22Rv1 (cell line): ENCODE measurements around the gene PODNL1.

Source experiments
- H3K27ac ChIP-seq: fragments of 450-650 bp; 2 replicates; pipeline ENCODE4 v1.5.1; 2017
- ZFX ChIP-seq: fragments of 450-650 bp; IDR thresholded peaks from 2 replicates; pipeline ENCODE4 v1.6.1; 2017; ENCODE audit warnings: antibody characterized with exemption, borderline replicate concordance
- TF ChIP-seq, protein P1 (sequence below): fragments of 450-650 bp; IDR thresholded peaks from 2 replicates; pipeline ENCODE4 v1.5.1; 2017; ENCODE audit warnings: mild to moderate bottlenecking

Gene PODNL1

DNA sequence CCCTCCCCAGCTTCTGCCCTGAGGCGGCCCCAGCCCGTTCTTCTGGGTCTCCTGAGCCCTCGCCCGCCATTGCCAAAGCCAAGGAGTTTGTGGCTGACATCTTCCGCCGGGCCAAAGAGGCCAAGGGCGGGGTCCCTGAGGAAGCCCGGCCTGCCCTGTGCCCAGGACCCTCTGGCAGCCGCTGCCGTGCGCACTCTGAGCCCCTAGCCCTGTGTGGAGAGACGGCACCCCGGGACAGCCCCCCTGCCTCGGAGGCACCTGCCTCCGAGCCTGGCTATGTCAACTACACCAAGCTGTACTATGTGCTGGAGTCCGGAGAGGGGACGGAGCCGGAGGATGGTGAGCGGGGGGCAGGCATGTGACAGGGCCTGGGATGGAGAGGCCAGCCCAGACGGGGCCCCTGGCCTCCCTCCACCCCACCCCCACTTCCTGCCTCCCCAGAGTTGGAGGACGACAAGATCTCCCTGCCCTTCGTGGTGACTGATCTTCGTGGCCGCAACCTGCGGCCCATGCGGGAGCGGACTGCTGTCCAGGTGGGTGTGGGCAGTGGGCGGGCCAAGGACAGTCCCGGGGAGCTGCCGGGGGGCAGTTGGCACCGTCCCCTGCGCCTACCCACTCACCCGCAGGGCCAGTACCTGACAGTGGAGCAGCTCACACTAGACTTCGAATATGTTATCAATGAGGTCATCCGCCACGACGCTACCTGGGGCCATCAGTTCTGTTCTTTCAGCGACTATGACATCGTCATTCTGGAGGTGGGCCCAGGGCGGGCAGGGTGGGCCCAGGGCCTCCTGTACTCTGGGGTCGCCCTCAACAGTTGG, 21.1 kb upstream of the PODNL1 start:
- no peak overlapping the region for H3K27ac ChIP-seq

DNA sequence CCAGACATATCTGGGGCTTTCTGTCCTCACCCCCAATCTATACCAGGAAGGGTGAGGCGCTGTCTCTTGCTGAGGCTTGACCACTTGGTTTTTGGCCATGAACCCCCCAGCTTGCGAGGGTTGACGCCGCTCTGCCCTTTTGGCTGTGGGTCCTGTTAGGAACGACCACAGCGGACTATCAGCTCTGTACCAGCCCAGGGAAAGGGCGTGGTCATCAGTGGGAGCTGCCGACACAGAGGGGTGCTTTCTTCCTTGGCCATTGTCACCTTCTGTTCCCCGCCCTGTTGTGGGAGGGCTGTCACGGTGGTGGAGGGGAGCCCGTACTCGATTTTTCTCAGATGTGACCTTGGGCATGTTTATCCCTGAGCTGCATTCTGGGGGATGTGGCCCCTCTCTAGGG, 19.8 kb upstream of the PODNL1 start:
- H3K27ac ChIP-seq, result no peak overlapping the region
- no peak for TF ChIP-seq ZFX
- TF ChIP-seq, protein P1, sequence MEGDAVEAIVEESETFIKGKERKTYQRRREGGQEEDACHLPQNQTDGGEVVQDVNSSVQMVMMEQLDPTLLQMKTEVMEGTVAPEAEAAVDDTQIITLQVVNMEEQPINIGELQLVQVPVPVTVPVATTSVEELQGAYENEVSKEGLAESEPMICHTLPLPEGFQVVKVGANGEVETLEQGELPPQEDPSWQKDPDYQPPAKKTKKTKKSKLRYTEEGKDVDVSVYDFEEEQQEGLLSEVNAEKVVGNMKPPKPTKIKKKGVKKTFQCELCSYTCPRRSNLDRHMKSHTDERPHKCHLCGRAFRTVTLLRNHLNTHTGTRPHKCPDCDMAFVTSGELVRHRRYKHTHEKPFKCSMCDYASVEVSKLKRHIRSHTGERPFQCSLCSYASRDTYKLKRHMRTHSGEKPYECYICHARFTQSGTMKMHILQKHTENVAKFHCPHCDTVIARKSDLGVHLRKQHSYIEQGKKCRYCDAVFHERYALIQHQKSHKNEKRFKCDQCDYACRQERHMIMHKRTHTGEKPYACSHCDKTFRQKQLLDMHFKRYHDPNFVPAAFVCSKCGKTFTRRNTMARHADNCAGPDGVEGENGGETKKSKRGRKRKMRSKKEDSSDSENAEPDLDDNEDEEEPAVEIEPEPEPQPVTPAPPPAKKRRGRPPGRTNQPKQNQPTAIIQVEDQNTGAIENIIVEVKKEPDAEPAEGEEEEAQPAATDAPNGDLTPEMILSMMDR, result no peak

More for the DNA sequence above, 21.1 kb upstream of the PODNL1 start:
- no peak for TF ChIP-seq ZFX
- TF ChIP-seq, protein P1, result no peak

DNA sequence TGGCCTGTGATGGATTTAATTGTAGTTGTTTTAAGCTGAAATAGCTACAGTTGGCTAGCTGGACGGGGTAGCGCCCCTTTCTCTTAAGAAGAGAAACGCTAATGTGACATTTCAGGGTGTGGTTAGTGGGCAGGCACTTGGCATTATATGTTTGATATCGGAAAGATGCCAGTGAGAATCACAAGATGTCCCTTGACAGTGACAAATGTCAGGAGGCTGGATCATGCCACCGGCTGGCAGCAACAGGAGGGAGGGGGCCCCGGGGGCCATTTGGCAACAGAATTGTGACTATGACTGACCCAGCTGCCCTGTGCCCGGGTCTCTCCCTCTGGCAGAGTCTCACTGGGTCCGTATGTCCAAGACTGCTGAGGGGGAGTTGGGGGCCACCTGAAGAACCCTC, 18.8 kb upstream of the PODNL1 start:
- H3K27ac ChIP-seq, result no peak overlapping the region
- no peak for TF ChIP-seq ZFX
- TF ChIP-seq, protein P1, result no peak

DNA sequence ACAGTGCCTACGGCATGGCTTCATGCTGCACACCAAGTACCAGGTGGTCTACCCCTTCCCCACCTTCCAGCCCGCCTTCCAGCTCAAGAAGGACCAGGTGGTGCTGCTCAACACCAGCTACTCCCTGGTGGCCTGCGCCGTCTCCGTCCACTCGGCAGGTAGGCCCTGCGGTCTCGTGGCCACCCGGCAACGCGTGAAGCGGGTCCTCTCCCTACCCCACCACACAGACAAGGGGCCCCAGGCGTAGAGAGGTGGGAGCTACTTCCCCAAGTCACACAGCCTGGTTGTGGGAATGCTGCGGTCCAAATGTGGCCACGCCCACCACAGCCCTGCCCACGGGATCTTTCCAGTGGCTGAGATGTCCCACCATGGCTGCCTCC, 18.1 kb upstream of the PODNL1 start:
- TF ChIP-seq, protein P1, result no peak
- no peak for TF ChIP-seq ZFX

DNA sequence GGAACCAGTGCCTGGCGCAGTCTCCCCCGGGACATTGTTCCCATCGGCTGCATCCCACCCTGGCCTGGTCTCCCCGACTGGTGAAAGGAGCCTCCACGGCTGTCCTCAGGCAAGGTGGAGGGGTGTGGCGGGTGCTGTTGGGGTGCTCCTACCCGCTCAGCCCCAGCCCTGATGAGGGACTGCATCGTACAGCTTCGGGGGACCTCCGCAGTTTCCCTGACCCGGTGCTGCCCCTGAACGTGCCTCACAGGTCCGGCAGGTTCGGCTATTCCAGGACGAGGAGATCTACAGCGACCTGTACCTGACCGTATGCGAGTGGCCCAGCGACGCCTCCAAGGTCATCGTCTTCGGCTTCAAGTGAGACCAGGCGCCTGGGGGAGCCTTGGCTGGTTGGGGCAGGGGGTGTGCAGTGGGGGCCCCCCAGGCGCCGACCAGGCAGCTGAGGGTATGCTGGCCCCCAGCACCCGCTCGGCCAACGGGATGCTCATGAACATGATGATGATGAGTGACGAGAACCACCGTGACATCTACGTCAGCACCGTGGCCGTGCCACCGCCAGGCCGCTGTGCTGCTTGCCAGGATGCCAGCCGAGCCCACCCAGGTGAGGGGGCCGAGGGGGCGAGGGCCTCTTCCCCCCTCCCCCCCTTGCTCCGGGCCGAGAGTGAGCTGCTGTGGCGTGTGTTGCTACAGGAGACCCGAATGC, 17.6 kb upstream of the PODNL1 start:
- TF ChIP-seq ZFX, result no peak
- TF ChIP-seq, protein P1, result no peak
- H3K27ac ChIP-seq, result no peak overlapping the region

More for the DNA sequence above, 18.1 kb upstream of the PODNL1 start:
- no peak overlapping the region for H3K27ac ChIP-seq

DNA sequence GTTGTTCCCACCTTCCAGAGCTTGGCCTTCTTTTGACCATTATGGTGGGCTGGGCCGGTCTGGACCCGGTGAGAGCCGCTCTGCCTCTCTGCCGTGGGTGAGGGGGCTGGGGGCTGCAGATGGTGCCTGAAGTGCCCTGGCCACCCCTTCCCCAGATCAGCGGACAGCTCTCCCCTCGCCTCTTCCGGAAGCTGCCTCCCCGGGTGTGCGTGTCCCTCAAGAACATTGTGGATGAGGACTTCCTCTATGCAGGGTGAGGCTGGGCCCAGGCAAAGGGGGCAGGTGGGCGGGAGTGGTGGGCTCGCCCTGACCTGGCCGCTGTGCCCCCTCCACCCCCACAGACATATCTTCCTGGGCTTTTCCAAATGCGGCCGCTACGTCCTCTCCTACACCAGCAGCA, 16.0 kb upstream of the PODNL1 start:
- H3K27ac ChIP-seq, result no peak overlapping the region
- no peak for TF ChIP-seq ZFX
- TF ChIP-seq, protein P1, result no peak
